Glomerular endothelial cell (primary cell): ENCODE measurements around the gene RAPGEF4. TPM values are rescaled to one million over a fixed set of nuclear protein-coding genes. Genes with fewer than 3 reads are reported as not detected.

ENCODE experiments used
- DNase-seq: peaks from one replicate; pipeline ENCODE4 v3.0.0-alpha.2; 2011; ENCODE audit warnings: low read depth, low spot score; ENCODE audit errors: extremely low read depth
- total RNA-seq: library from RNA; depleted of rRNA; stranded (reverse); fragments of >200 nt; gene quantifications from 2 replicates; pipeline ENCODE4 v1.2.3, GENCODE V29; 2015

Gene RAPGEF4
- total RNA-seq, 1 donor from 2014 or later: 5.1 TPM

DNA sequence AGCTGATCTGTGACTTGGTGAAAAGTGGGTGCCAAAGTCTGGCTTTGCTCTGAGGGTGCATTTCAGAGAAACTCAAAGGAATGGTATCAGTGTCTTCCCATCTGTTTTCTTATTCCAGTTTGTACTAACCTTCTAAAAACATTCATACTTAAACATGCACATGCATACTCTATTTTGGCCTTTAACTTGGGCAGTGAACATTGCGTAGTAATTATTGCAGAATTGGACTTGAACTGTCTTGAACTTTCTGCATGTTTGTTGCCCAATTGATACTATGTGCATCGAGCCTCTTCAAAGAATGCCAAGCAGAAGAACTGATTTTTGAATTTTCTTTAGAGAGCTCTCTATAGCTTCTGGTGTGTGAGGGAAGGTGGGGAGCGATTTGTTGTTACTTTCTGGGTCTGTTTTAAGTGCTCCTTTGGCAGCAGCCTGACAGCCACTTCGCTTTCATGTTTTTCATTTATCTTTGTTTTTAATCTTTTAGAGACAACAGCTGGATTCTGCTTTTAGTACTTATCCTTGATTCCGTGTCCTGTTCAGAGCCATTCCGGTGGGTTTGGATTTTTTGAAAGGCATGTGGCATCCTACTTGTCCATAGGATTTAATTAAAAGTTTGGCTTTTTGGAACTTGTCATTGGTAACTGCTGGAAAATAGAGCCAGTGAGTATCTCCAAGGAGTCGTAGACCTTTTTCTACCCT lies 159.2 kb downstream of the RAPGEF4 start:
- no peak for DNase-seq

DNA sequence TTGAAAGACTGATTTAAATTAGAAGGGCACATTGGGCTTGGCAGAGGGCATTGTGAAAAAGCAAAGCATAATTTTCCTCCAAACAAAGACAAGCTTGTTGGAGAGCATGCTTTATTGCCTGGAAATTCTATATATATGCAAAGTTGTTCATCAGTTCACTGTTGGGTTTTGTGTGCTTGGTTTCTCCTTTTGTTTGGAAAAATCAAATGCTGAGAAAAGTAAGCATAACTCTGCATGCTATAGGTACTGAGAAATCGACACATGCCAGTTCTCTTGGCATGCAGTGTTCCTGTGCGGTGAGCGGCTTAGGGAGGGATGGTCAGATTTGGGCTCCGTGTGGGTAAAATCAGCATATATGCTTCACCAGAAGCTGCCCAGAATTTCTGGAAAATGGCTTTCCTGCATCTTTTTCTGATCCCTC lies 161.0 kb downstream of the RAPGEF4 start:
- DNase-seq: no peak

DNA sequence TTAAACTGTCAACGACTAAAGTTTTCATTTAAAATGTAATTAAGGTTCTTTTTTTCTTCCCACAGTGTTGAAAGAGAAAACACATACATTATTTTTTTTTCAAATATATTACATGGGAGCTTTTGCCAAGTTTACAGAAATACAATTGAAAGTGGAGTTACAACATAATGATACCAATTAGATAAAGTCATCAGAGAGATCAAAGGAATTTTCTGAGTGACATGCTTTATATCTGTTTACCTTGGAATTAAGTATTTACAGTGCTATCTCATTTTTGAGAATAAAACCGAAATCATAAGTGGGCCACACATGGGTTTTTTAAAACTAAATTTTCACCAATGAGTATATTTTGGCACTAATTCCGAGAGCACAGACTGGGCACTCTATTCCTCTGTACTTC lies 165.2 kb downstream of the RAPGEF4 start:
- DNase-seq: no peak

DNA sequence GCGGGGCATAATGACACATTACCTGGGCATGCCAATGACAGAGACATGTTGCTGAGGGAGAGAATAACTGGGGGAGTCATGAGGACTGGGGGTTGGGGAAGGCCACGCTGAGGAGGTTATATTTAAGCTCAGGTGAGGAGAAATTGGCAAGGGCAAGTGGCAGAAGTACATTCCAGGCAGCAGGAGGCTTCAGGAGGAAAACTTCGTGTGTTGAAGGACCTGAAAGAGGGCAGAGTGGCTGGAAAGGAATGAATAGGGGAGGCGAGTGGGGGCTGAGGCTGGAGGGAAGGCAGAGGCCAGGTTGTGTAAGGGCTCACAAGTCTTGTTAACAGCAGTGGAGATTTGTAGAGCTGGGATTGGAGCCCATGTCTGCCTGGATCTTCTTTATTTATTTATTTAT lies 166.3 kb downstream of the RAPGEF4 start:
- no peak for DNase-seq

DNA sequence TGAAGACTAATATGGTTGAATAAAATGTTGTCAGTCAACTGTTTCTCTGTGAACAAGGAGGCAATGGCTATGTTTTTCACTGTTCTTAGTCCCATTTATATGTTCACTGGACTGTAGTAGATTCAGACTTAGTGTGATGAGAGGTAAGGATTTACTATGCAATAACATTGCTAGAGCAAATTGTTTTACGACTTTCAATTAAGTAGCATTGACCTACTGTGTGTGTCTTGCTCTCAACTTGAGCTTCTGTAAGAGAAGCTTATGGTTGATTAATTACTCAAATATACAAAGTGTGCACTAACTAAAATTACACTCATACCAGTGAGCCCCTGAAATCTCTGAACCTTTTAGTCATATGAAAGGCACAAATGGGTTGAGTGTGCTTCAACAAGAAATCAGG lies 168.6 kb downstream of the RAPGEF4 start:
- DNase-seq: no peak

DNA sequence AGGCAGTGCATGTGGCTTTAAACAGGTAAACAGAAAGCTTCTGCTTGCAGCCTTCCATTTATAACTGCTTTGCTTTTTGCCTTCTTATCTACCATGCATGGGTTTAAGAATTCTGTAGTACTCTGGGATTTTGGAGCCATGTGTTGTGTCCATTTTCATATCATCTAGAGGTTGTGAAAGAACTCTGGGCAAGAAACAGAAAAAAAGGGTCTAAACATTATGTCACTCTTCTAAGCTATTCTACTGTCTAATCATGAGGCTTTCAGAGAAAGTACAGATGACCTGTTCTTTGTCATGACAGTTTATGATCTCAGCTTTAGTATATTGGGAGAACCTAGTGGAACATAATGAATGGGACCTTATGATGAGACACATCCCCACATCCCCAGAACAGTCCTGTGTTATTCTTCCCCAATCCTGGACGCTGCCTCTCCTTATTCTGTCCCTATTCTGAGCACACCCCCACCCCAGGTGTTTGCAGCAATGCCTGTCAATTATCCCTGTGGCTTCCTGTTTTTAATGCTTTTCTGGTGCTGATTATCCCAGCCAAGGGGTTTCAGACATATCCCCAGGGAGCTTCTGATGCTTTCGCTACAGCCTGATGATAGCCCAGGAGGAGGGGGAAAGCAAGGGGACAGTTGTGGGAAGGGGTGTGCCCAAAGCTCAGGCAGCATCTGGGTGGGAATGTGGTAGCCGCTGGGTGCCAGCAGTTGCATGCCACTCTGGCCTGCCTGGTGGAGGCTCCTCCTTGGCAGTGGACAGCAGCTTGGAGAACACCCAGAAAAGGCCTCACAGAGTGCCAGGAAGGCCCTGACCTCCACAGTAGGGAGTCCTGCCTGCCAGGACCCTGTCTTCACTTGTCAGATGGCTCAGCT lies 170.5 kb downstream of the RAPGEF4 start:
- DNase-seq: no peak

DNA sequence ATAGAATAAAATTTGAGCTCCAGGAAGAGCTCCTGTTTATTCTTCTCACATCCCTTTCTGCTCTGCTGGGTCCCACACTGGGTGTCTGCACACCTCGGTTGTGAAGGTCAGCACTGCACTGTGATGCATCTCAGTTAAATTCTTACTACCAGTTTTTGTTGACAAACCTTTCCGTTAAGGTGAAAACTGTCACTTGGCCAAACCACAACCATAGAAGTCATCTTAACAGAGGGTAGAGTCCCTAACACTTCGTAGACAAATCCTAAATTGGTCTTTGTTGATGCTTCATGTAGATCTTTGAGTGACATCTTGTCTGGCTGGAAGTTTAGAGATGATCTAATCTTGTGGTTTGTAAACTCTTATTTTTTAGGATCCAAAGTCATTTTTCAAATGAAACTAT lies 172.6 kb downstream of the RAPGEF4 start:
- no peak for DNase-seq

DNA sequence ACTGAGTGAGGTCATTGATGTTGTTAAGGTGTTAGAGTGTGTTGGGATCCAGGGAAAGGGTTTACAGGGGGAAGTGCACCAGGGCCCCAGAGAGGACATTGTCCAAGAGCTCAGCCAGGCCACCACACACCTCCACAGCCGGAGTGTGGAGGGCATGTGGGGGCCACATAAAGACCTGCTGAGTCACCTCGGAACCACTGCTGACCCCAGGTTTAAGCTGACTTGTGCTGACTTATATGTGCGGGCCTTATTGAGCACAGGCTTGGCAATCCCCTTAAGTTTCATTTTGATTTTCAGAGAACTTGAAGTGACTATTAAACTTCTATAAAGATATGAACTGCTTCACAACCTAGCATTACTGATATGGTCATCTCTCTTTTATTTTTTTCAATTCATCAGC lies 173.8 kb downstream of the RAPGEF4 start:
- DNase-seq: no peak

DNA sequence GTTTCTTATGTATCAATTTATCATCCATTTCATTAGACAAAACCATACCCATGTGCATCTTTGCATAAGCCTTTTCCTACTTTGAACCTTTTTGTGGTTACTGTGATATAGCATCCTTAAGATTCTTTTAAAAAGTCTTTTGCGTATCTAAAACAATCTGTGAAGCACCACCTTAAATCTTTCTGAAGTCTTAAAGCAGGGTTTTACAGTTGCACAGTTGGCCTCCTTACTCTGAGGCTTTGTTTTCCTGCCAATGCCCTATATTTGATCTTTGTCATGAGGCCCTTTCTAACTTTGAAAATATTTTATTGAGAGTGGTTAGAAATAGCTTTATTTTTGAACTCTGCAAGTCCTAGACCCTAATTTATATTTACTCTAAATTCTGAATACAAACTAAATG lies 176.6 kb downstream of the RAPGEF4 start:
- DNase-seq: no peak

DNA sequence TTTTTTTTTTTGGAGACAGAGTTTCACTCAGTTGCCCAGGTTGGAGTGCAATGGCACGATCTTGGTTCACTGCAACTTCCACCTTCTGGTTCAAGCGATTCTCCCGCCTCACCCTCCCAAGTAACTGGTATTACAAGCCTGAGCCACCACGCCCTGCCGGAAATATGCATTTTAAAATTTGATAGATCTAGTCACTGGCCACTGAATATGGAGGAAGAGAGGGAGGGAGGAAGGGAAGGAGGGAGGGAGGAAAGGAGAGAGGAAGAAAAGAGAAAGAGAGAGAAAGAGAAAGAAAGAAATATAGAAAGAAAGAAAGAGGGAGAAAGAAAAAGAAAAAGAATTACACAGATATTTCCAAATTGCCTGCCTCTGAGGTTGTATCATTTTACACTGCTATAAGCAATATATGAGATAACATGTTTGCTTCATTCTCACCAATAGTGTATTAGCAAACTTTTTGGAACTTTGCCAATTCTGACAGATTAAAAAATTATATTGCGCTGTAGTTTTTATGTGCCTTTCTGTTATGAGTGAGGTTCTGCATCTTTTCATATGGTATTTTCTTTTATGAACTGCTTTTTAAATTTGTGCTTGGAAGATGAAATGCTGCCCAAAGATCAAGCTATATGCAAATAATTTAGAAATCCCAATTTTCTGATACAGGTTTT lies 178.8 kb downstream of the RAPGEF4 start:
- DNase-seq: no peak

DNA sequence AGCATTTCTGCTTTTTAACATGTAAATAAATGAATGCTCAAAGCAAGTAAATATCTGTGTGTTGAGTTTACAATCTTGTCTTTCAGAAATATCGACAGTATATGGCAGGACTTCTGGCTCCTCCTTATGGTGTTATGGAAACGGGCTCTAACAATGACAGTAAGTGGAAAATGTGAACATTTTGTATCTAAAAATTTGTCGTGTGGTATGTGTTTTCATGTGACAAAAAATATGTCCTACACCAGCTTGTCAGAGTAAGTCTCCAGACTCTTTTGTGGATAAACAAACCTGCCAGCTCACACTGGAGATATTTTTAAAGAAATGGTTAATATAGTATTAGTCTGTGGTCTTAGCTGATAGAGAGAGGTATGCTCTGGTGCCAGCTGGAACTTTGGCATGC lies 182.1 kb downstream of the RAPGEF4 start:
- DNase-seq: no peak

DNA sequence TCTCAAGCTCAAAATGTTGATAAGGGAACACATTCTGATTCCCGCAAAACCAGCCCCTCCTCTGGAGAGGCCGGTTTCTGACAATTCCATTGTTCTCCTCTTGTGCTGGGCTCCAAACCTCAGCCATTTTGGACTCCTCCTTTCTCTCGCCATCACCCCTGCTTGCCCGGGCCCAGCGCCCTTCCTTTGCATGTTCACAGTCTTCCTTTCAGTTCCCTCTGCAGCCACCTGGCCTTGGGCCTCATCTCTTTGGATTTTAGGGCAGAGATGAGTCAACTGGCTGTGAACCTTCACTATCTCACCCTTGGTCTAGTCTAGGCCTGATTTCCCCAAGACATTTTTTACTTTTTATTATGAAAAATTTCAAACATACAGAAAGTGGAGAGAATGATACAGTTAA lies 184.1 kb downstream of the RAPGEF4 start:
- DNase-seq: no peak

DNA sequence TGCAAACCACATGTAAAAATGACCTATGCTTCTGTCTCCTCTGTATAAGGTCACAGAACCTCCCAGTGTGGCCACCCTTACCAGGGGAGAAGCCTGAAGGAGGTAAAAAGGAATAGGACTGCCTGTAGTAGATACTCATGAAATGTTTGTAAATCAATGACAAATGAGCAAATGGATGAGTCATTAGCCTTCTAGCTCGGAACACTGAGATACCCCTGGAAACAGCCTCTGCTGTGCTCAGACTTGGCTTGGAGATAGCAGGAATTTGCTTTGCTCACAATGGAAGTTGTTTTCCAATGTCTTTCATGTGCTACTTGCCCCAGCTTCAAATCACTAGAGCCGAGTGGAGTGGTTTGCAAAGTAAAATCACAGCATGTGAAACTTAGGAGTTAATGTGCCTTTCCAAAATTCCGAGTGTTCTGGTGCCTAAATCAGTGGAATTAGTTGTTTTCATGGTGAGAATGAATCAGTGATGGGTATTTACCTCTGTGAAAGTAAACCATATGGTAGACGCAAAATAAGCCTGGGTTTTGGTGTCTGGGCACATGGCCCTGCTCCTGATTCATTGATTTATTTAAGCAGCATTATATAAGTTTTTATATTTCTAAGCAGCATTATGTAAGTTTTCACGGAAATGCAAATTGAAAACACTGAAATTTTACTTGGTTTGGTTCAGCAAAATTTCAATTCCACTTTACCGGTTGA lies 186.0 kb downstream of the RAPGEF4 start:
- no peak for DNase-seq

DNA sequence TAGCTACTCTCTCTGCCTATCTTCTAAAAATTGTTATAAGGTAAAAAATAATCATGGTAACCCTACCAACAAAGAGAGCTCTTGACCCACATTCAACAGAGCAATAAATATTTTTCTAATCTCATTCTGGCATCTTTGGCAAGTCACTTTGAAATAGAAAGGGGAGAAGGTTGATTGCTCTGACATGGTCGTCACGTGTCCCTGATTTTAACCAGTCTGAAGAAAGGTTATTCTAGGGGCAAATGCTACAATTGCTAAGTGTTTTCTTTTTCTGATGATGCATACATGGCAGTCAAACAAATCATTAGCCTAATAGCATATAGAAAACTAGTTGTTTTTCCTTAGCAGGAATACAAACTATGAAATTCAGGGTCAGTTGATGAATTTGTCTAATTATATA lies 186.7 kb downstream of the RAPGEF4 start:
- no peak for DNase-seq

DNA sequence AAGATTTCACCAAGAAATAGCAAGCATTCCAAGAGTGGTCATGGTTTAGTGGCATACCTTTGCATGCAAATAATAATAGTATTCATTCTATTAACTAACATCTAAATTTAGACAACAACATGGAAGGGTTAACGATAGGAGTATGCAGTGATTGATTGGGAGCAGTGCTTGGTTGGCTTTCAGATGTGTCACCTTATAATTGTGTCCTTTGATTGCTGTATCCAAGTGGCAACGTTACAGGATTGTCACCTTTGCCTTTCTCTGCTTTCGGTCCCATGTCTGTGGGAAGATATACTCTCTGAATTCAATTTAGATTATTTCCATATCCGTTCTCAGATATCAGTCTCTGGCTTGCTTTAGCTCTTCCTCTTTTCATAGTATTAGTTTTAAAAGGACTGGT lies 187.2 kb downstream of the RAPGEF4 start:
- DNase-seq: no peak

DNA sequence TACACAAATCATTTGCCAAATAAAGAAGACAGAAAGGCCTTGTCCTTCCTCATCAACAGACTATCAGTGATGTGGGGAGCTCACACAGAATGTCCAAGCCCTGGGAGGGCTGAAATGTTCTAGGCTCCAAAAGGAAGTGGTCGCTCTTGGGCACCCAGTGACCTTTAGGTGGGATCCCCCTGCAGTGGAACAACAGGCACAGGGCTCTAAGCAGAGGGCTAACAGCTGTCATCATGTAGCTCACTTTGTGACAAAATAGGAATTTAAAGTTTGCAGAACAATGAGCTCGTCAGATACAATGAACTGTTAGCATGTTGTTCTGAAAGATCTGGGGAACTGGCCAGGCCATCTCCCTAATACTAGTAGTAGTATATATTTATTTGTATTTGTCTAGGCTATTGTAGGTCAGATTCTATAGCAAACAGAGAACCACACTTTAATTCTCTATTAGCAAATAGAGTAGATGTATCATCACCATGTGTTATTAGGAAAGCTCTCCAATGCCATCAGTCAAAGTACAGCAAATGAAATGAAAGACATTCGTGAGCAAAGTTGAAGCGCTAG lies 188.5 kb downstream of the RAPGEF4 start:
- no peak for DNase-seq

DNA sequence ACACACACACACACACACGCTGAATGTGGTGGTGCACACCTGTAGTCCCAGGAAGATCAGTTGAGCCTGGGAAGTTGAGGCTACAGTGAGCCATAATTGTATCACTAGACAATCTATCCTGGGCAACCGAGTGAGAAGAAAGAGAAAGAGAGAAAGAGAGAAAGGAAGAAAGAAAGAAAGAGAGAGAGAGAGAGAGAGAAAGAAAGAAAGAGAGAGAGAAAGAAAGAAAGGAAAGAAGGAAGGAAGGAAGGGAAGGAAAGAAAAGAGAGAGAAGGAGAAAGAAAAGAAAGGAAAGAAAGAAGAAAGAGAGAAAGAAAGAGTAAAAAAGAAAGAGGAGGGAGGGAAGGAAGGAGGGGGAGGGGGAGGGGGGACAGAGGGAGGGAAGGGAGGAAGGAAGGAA lies 190.0 kb downstream of the RAPGEF4 start:
- no peak for DNase-seq

DNA sequence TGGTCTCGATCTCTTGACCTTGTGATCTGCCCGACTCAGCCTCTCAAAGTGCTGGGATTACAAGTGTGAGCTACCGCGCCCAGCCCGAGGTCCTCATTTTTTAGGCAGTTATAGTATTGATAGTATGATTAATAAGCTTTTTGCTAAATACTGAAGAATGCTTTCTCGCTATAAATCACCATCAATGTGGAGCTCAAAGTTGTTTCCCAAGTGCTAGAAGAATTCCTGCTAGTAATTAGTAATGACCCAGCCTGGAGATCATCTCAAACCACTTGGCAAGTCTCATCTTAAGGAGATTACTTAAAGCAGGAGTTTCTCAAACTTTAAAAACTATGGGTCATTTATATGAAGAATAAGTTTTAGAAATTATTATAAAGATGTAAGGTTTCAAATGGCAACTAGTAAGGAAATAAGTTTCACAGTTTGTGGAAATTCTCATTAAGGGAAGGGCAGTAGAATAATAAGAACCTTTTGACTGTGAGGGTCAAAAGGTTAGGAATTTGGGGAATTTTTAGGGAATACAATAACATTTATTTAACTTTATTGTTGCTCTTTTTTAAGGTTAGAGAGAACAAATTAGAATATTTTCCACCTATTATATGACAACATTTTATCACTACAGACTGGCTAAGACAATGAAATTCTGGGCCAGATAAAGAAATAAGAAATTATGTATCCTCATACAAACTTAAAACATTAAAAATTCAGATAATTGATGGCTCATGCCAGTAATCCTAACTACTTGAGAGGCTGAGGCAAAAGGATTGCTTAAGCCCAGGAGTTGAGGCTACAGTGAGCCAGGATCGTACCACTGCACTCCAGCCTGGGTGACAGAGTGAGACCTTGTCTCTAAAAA lies 191.4 kb downstream of the RAPGEF4 start:
- DNase-seq: no peak

DNA sequence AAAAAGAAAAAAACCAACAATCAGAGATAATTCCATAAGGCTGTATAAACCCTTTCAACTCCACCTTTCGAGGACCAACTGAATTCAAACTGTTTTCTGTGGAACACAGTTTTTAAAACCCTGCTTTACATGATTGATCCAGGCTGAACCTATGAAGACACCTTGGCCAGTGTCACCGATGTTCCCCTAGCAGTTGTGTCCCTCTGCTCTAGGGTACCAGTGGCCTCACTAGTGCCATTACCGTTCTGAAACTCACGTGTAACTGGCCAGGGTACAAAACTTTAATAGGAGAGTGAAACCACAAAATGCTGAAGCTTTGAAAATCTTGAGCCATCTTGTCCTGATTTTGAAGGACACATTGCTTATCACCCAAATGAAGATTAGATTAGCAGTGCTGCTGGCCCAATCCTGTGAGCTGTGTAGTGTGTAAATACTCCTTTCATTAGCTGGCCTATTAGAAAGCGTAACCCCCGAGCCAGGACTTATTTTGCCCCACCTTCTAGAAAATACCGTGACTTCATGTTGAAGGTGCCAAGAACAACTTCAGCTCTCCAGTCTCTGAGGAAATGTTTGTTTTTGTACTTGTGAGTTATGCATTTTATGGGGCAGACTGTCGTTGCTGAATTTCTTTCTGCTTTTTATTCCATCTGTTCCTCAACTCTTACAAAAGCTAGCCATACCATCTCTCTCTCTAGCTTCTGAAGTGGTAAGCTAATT lies 192.2 kb downstream of the RAPGEF4 start:
- DNase-seq: peak; percentile 48
